NCI-H1105 treated with DMSO at 0.1 percent for 48 hours (cell line): ENCODE measurements around the gene TPBG.

ENCODE experiments used
- DNase-seq: peaks from one replicate; lab custom pipeline; 2025; lab: John Stamatoyannopoulos, UW

TPBG gene

GRCh38 chr6:82363428-82364086, at the start of gene TPBG:
Gene TPBG (plus strand): TSS chr6:82363817. CDS start chr6:82364962, 1,145 bp downstream.
- peak; percentile 70 for DNase-seq

- no peak for DNase-seq
Measured at GRCh38 chr6:82322386-82322785, 41.2 kb upstream of the TPBG start.

GRCh38 chr6:82329766-82330165, 33.9 kb upstream of the TPBG start:
- DNase-seq, result no peak

- DNase-seq, result no peak
Measured at GRCh38 chr6:82330171-82330804, 33.3 kb upstream of the TPBG start.

- no peak for DNase-seq
Measured at GRCh38 chr6:82331031-82331773, 32.4 kb upstream of the TPBG start.

- no peak for DNase-seq
Measured at GRCh38 chr6:82333781-82334180, 29.8 kb upstream of the TPBG start.

GRCh38 chr6:82337688-82338257, 25.8 kb upstream of the TPBG start:
- DNase-seq, result peak; percentile 89

- DNase-seq, result no peak
Measured at GRCh38 chr6:82348130-82348529, 15.5 kb upstream of the TPBG start.

- no peak for DNase-seq
Measured at GRCh38 chr6:82353848-82354247, 9.8 kb upstream of the TPBG start.

- no peak for DNase-seq
Measured at GRCh38 chr6:82360552-82360951, 3.1 kb upstream of the TPBG start.

- DNase-seq, result no peak
Measured at GRCh38 chr6:82361631-82362030, 2.0 kb upstream of the TPBG start.

- no peak for DNase-seq
Measured at GRCh38 chr6:82362144-82362543, 1.5 kb upstream of the TPBG start.

GRCh38 chr6:82362878-82363427, 664 bp upstream of the TPBG start:
- no peak for DNase-seq

- DNase-seq, result peak; percentile 53
Measured at GRCh38 chr6:82364087-82365015, 734 bp downstream of the TPBG start.

GRCh38 chr6:82365016-82365795, 1.6 kb downstream of the TPBG start:
- peak; percentile 57 for DNase-seq

- DNase-seq, result no peak
Measured at GRCh38 chr6:82367704-82368103, 4.1 kb downstream of the TPBG start.

GRCh38 chr6:82370788-82371187, 7.2 kb downstream of the TPBG start:
- DNase-seq, result no peak

GRCh38 chr6:82371799-82372546, 8.4 kb downstream of the TPBG start:
- no peak for DNase-seq

- no peak for DNase-seq
Measured at GRCh38 chr6:82372656-82373055, 9.0 kb downstream of the TPBG start.

- no peak for DNase-seq
Measured at GRCh38 chr6:82374516-82374915, 10.9 kb downstream of the TPBG start.
